ENCODE results near the gene NBPF3.

DNA sequence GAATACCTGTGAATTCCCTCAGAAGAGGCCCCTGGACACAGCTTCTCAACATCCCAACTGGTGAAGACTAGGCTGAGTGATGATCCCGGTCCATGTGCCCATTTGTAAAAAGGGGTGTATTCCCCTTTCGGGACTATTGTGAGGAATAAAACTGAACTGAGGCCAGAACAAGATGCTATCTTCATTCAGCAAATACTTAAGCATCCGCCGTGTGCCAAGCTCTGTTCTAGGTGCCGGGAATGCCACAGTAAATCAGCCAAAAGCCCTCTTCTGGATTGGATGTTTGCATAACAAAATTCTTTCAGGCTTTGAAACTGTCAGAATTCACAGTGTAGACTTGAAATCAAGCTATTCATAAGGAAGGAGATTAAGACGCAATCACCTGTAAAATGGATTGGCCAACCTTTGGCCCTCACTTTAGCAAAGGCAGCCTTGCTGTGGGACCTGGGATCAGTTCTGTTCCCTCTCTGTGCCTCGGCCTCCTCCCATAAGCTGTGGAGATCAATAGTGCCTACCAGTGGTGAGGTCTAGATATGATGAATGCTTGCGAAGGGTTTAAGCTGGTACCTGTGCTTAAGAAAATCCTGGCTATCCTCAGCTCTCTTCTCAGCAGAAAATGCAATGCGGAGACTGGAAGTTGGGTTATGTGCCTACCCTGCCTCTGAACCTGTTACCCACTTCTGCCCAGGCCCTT is 71.1 kb downstream of the NBPF3 start:
- TF ChIP-seq EP300 (IDR thresholded peaks at IDR 0.05) (no peak), CTCF (IDR thresholded peaks at IDR 0.05) (no peak)

All from gastroesophageal sphincter (tissue), 3 donors.